GM18873 (cell line): ENCODE data around the gene ABCA9.

ENCODE experiments used
- ATAC-seq: cut with Tn5 transposase; IDR thresholded peaks from one replicate; pipeline ENCODE4 v1.9.1; 2021; ENCODE audit warnings: mild to moderate bottlenecking, moderate library complexity, moderate number of reproducible peaks; ENCODE audit not compliant: unreplicated experiment, low FRiP score

The ABCA9 gene

GRCh38 chr17:69069226-69069750 is 8.6 kb upstream of the ABCA9 start:
- ATAC-seq, result no peak

- no peak for ATAC-seq
Measured at GRCh38 chr17:69067274-69068047, 6.7 kb upstream of the ABCA9 start.

GRCh38 chr17:69066482-69066881 is 5.8 kb upstream of the ABCA9 start:
- no peak for ATAC-seq

- no peak for ATAC-seq
Measured at GRCh38 chr17:69065113-69065512, 4.4 kb upstream of the ABCA9 start.

- no peak for ATAC-seq
Measured at GRCh38 chr17:69064476-69064875, 3.7 kb upstream of the ABCA9 start.

- no peak for ATAC-seq
Measured at GRCh38 chr17:69064001-69064400, 3.3 kb upstream of the ABCA9 start.

GRCh38 chr17:69062860-69063581 is 2.3 kb upstream of the ABCA9 start:
- no peak for ATAC-seq

GRCh38 chr17:69061721-69062556 is 1.2 kb upstream of the ABCA9 start:
- no peak for ATAC-seq

GRCh38 chr17:69059458-69060175 is 1.1 kb downstream of the ABCA9 start:
- no peak for ATAC-seq

- ATAC-seq, result no peak
Measured at GRCh38 chr17:69058165-69058564, 2.6 kb downstream of the ABCA9 start.

- no peak for ATAC-seq
Measured at GRCh38 chr17:69057280-69057679, 3.4 kb downstream of the ABCA9 start.

GRCh38 chr17:69056179-69056823 is 4.4 kb downstream of the ABCA9 start:
- no peak for ATAC-seq

- no peak for ATAC-seq
Measured at GRCh38 chr17:69055334-69055733, 5.4 kb downstream of the ABCA9 start.

- no peak for ATAC-seq
Measured at GRCh38 chr17:69050999-69051775, 9.5 kb downstream of the ABCA9 start.

GRCh38 chr17:69048634-69049033 is 12.1 kb downstream of the ABCA9 start:
- ATAC-seq, result no peak

GRCh38 chr17:69047368-69048263 is 13.1 kb downstream of the ABCA9 start:
- ATAC-seq, result no peak

GRCh38 chr17:69046121-69046807 is 14.5 kb downstream of the ABCA9 start:
- ATAC-seq, result no peak
